ENCODE measurements around the gene RNPEPL1.

DNA sequence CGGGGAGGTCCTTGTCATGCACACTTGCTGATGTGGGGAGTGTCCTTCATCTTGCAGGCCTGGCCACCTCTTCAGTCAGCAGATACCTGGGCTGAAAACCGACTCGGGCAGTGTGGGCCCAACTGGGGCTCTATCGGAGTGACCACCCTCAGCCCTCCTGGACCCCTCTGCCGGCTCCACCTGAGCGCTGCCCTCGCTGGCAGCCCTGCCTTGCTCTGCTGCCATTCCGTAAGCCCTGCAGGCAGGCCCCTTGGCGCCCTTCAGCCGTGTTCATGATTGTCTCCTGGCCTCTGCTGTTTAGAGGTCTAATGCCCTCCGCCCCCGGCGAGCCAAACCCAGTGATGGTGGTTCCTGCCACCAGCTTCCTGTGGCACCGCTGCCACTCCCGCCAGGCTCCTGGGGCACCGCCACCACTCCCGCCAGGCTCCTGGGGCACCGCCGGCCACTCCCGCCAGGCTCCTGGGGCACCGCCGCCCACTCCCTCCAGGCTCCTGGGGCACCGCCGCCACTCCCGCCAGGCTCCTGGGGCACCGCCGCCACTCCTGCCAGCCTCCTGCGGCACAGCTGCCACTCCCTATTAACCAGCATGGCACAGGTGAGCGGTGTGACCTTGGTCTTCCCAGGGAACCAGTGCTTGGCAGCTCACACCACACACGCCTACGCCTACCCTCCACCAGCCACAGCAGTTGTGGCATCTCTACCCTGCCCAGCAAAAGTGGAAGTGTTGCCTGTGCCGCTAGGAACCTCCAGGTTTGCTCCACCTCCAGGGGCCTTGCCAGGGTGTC is 34.2 kb downstream of the RNPEPL1 start:
- TF ChIP-seq ELF4 (IDR thresholded peaks at IDR 0.05) (no peak), NFRKB (IDR thresholded peaks at IDR 0.05) (no peak), SP1 (IDR thresholded peaks at IDR 0.05) (no peak), FOXM1 (IDR thresholded peaks at IDR 0.05; ENCODE audit: borderline replicate concordance) (no peak), ZNF384 (IDR thresholded peaks at IDR 0.05) (no peak), LEF1 (IDR thresholded peaks at IDR 0.05; ENCODE audit: borderline replicate concordance) (no peak), FOXK2 (IDR thresholded peaks at IDR 0.05) (no peak)
- TF ChIP-seq, protein P1, sequence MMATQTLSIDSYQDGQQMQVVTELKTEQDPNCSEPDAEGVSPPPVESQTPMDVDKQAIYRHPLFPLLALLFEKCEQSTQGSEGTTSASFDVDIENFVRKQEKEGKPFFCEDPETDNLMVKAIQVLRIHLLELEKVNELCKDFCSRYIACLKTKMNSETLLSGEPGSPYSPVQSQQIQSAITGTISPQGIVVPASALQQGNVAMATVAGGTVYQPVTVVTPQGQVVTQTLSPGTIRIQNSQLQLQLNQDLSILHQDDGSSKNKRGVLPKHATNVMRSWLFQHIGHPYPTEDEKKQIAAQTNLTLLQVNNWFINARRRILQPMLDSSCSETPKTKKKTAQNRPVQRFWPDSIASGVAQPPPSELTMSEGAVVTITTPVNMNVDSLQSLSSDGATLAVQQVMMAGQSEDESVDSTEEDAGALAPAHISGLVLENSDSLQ (IDR thresholded peaks at IDR 0.05), result no peak
